WTC11 (cell line): ENCODE data around the gene MARCHF7. TPM values are rescaled to one million over a fixed set of nuclear protein-coding genes. Genes with fewer than 3 reads are reported as not detected.

ENCODE experiments used
- ATAC-seq: fragments of 200-7000 bp; cut with Tn5 transposase; 2 replicates; pipeline ENCODE4 v1.10.0; 2021; ENCODE audit warnings: mild to moderate bottlenecking, moderate library complexity
- CTCF ChIA-PET: fragments of 300-600 bp; sonication (Branson Sonifier 250); formaldehyde crosslinking; loops from one replicate; lab custom pipeline; 2021; ENCODE audit warnings: antibody characterized with exemption; lab: Charles Lee
- POLR2A ChIA-PET: fragments of 350-600 bp; sonication (Branson Sonifier 250); formaldehyde crosslinking; loops from one replicate; lab custom pipeline; 2021; ENCODE audit warnings: antibody characterized with exemption; lab: Charles Lee
- DNase-seq: peaks from one replicate; pipeline ENCODE4 v3.0.0; 2021; ENCODE audit warnings: low spot score
- H3K27ac Mint-ChIP-seq: 2 replicates; pipeline ENCODE4 v1.8.0; 2021; ENCODE audit warnings: mixed read lengths
- H3K27me3 Mint-ChIP-seq: 2 replicates; pipeline ENCODE4 v1.8.0; 2021; ENCODE audit warnings: low read depth, mild to moderate bottlenecking, moderate library complexity, mixed read lengths
- H3K36me3 Mint-ChIP-seq: 2 replicates; pipeline ENCODE4 v1.8.0; 2021; ENCODE audit warnings: mixed read lengths
- H3K4me1 Mint-ChIP-seq: 2 replicates; pipeline ENCODE4 v1.8.0; 2022; ENCODE audit warnings: mixed read lengths
- H3K4me3 Mint-ChIP-seq: 2 replicates; pipeline ENCODE4 v1.8.0; 2021; ENCODE audit warnings: mild to moderate bottlenecking, moderate library complexity, mixed read lengths
- H3K9me3 Mint-ChIP-seq: 2 replicates; pipeline ENCODE4 v1.8.0; 2021; ENCODE audit warnings: mixed read lengths
- AR ChIP-seq: fragments of 250-450 bp; sonication (Bioruptor Pico); IDR thresholded peaks from 2 replicates; pipeline ENCODE4 v1.9.0; 2021; ENCODE audit warnings: mild to moderate bottlenecking
- ATF6 ChIP-seq: sonication (generic); formaldehyde crosslinking; IDR thresholded peaks from 2 replicates; pipeline ENCODE4 v1.8.1; 2023; ENCODE audit warnings: mild to moderate bottlenecking, missing genetic modification reagents
- FOXJ3 ChIP-seq: sonication (generic); formaldehyde crosslinking; IDR thresholded peaks from 2 replicates; pipeline ENCODE4 v1.9.0; 2021; ENCODE audit warnings: missing genetic modification reagents, mild to moderate bottlenecking, borderline replicate concordance
- GRHL2 ChIP-seq: fragments of 250-450 bp; sonication (Bioruptor Pico); IDR thresholded peaks from 2 replicates; pipeline ENCODE4 v1.8.0; 2022; ENCODE audit warnings: mild to moderate bottlenecking, moderate library complexity; ENCODE audit not compliant: insufficient replicate concordance, severe bottlenecking
- KAT7 ChIP-seq: sonication (generic); formaldehyde crosslinking; IDR thresholded peaks from 2 replicates; pipeline ENCODE4 v1.8.1; 2023; ENCODE audit warnings: missing genetic modification reagents, mild to moderate bottlenecking, borderline replicate concordance
- MXD4 ChIP-seq: fragments of 250-450 bp; sonication (Bioruptor Pico); IDR thresholded peaks from 2 replicates; pipeline ENCODE4 v1.8.0; 2021; ENCODE audit warnings: mild to moderate bottlenecking, moderate library complexity, borderline replicate concordance
- NFATC4 ChIP-seq: fragments of 250-450 bp; sonication (Bioruptor Pico); IDR thresholded peaks from 2 replicates; pipeline ENCODE4 v1.9.0; 2021; ENCODE audit warnings: mild to moderate bottlenecking
- NR1H2 ChIP-seq: sonication (generic); formaldehyde crosslinking; IDR thresholded peaks from 2 replicates; pipeline ENCODE4 v1.9.0; 2021; ENCODE audit warnings: mild to moderate bottlenecking, moderate library complexity, missing genetic modification reagents
- NR2C2 ChIP-seq: sonication (generic); formaldehyde crosslinking; IDR thresholded peaks from 2 replicates; pipeline ENCODE4 v1.8.0; 2022; ENCODE audit warnings: mild to moderate bottlenecking, missing genetic modification reagents
- PRDM15 ChIP-seq: sonication (generic); formaldehyde crosslinking; IDR thresholded peaks from 2 replicates; pipeline ENCODE4 v1.8.0; 2022; ENCODE audit warnings: missing genetic modification reagents
- PREB ChIP-seq: sonication (generic); formaldehyde crosslinking; IDR thresholded peaks from 2 replicates; pipeline ENCODE4 v1.8.1; 2022; ENCODE audit warnings: mild to moderate bottlenecking, missing genetic modification reagents, moderate library complexity, borderline replicate concordance
- RELA ChIP-seq: sonication (generic); formaldehyde crosslinking; IDR thresholded peaks from 2 replicates; pipeline ENCODE4 v1.8.1; 2022; ENCODE audit warnings: missing genetic modification reagents, mild to moderate bottlenecking, borderline replicate concordance
- SOX15 ChIP-seq: fragments of 250-450 bp; sonication (Bioruptor Pico); IDR thresholded peaks from 2 replicates; pipeline ENCODE4 v1.9.0; 2021; ENCODE audit warnings: mild to moderate bottlenecking
- SP1 ChIP-seq: sonication (generic); formaldehyde crosslinking; conservative IDR thresholded peaks from 2 replicates; pipeline ENCODE4 v1.8.1; 2022; ENCODE audit warnings: missing genetic modification reagents
- TP53 ChIP-seq: sonication (generic); formaldehyde crosslinking; IDR thresholded peaks from 2 replicates; pipeline ENCODE4 v1.8.1; 2023; ENCODE audit warnings: mild to moderate bottlenecking, missing genetic modification reagents
- USF2 ChIP-seq: sonication (generic); formaldehyde crosslinking; IDR thresholded peaks from 2 replicates; pipeline ENCODE4 v1.8.1; 2023; ENCODE audit warnings: mild to moderate bottlenecking, missing genetic modification reagents, moderate library complexity
- ZBTB43 ChIP-seq: sonication (generic); formaldehyde crosslinking; IDR thresholded peaks from 2 replicates; pipeline ENCODE4 v1.8.1; 2023; ENCODE audit warnings: mild to moderate bottlenecking, missing genetic modification reagents
- ZNF281 ChIP-seq: sonication (generic); formaldehyde crosslinking; IDR thresholded peaks from 2 replicates; pipeline ENCODE4 v1.8.0; 2023; ENCODE audit warnings: mild to moderate bottlenecking, missing genetic modification reagents
- ZNF396 ChIP-seq: fragments of 250-450 bp; sonication (Bioruptor Pico); IDR thresholded peaks from 2 replicates; pipeline ENCODE4 v1.8.0; 2021; ENCODE audit warnings: mild to moderate bottlenecking, moderate library complexity, borderline replicate concordance
- ZNF425 ChIP-seq: fragments of 250-450 bp; sonication (Bioruptor Pico); conservative IDR thresholded peaks from 2 replicates; pipeline ENCODE4 v1.9.0; 2021; ENCODE audit warnings: mild to moderate bottlenecking
- total RNA-seq: library from RNA; stranded (reverse); gene quantifications from 3 replicates; pipeline ENCODE4 v1.2.3, GENCODE V29; 2021

Gene MARCHF7
- total RNA-seq, 1 experiment from 2014 or later, result 84.0 TPM

- TF ChIP-seq PRDM15 (CRISPR knock-in tag) (no peak), USF2 (CRISPR knock-in tag) (no peak), KAT7 (CRISPR knock-in tag) (no peak), ZNF425 (CRISPR knock-in tag) (no peak), NR1H2 (CRISPR knock-in tag) (no peak), ATF6 (CRISPR knock-in tag) (no peak), SP1 (CRISPR knock-in tag) (no peak), MXD4 (CRISPR knock-in tag) (no peak)
Measured at GRCh38 chr2:159680692-159681091, 31.6 kb upstream of the MARCHF7 start (continued).

- no peaks in the 10 kb centered on the region for H3K36me3 Mint-ChIP-seq
- no peaks in the 10 kb centered on the region for H3K27me3 Mint-ChIP-seq
- CTCF ChIA-PET, result no interaction called here
- peaks cover 11% of the 10 kb centered on the region for H3K4me1 Mint-ChIP-seq
- ATAC-seq, result no peak
- no peak overlapping the region for H3K4me3 Mint-ChIP-seq
- no peak overlapping the region for H3K27ac Mint-ChIP-seq
- POLR2A ChIA-PET, result no interaction called here
- no peak for DNase-seq
- H3K9me3 Mint-ChIP-seq, result no peaks in the 10 kb centered on the region
- TF ChIP-seq RELA, result no peak
- no peak for TF ChIP-seq GRHL2 (CRISPR knock-in tag)
- TF ChIP-seq TP53 (CRISPR knock-in tag), result no peak
- TF ChIP-seq AR, result no peak
- TF ChIP-seq PREB (CRISPR knock-in tag), result no peak
- TF ChIP-seq SOX15 (CRISPR knock-in tag), result no peak
- no peak for TF ChIP-seq NR1H2 (CRISPR knock-in tag)
- TF ChIP-seq NFATC4, result no peak
- TF ChIP-seq NR2C2, result no peak
- TF ChIP-seq ZBTB43 (CRISPR knock-in tag), result no peak
- no peak for TF ChIP-seq ZNF281
- no peak for TF ChIP-seq ZNF396 (CRISPR knock-in tag)
- TF ChIP-seq FOXJ3 (CRISPR knock-in tag), result no peak
Measured at GRCh38 chr2:159683817-159684216, 28.5 kb upstream of the MARCHF7 start.
